Neural progenitor cell (in vitro differentiated cells): ENCODE data around the gene PSME2. TPM values are rescaled to one million over a fixed set of nuclear protein-coding genes. Genes with fewer than 3 reads are reported as not detected.

Experiments
- DNase-seq: peaks from one replicate; pipeline ENCODE4 v3.0.0-alpha.2; 2016; ENCODE audit warnings: low spot score
- H2AFZ ChIP-seq: fragments of 200-600 bp; sonication (generic); replicated peaks from 2 replicates; pipeline ENCODE4 v1.6.1; 2016; ENCODE audit warnings: antibody characterized with exemption
- H3F3A ChIP-seq: fragments of 200-600 bp; sonication (generic); 2 replicates; pipeline ENCODE4 v1.6.1; 2016; ENCODE audit warnings: antibody characterized with exemption, low read depth
- H3K27ac ChIP-seq: fragments of 200-600 bp; sonication (generic); 2 replicates; pipeline ENCODE4 v1.5.1; 2016; ENCODE audit warnings: mild to moderate bottlenecking
- H3K27me3 ChIP-seq: fragments of 200-600 bp; sonication (generic); 2 replicates; pipeline ENCODE4 v1.6.1; 2016; ENCODE audit warnings: mild to moderate bottlenecking, moderate library complexity
- H3K36me3 ChIP-seq: fragments of 200-600 bp; sonication (generic); 2 replicates; pipeline ENCODE4 v1.5.1; 2016
- H3K4me1 ChIP-seq: fragments of 200-600 bp; sonication (generic); 2 replicates; pipeline ENCODE4 v1.6.1; 2016; ENCODE audit warnings: mixed run types
- H3K4me2 ChIP-seq: fragments of 200-600 bp; sonication (generic); 2 replicates; pipeline ENCODE4 v1.6.1; 2016
- H3K4me3 ChIP-seq: fragments of 200-600 bp; sonication (generic); 2 replicates; pipeline ENCODE4 v1.5.1; 2016
- H3K79me2 ChIP-seq: fragments of 200-600 bp; sonication (generic); 2 replicates; pipeline ENCODE4 v1.6.1; 2016; ENCODE audit warnings: low read depth
- H3K9ac ChIP-seq: fragments of 200-600 bp; sonication (generic); 2 replicates; pipeline ENCODE4 v1.6.1; 2016
- H3K9me3 ChIP-seq: fragments of 200-600 bp; sonication (generic); 2 replicates; pipeline ENCODE4 v1.5.1; 2016; ENCODE audit warnings: low read depth
- H4K20me1 ChIP-seq: fragments of 200-600 bp; sonication (generic); 2 replicates; pipeline ENCODE4 v1.6.1; 2016; ENCODE audit warnings: low read depth
- H3K27ac Mint-ChIP-seq: 3 replicates; pipeline ENCODE4 v1.8.0; 2021; ENCODE audit warnings: mixed read lengths
- H3K27me3 Mint-ChIP-seq: 2 replicates; pipeline ENCODE4 v1.8.0; 2022; ENCODE audit warnings: low read depth, mild to moderate bottlenecking, inconsistent platforms, moderate library complexity, mixed read lengths; ENCODE audit not compliant: insufficient read depth
- H3K36me3 Mint-ChIP-seq: 3 replicates; pipeline ENCODE4 v1.8.0; 2021; ENCODE audit warnings: mixed read lengths
- H3K4me1 Mint-ChIP-seq: 3 replicates; pipeline ENCODE4 v1.8.0; 2021; ENCODE audit warnings: mixed read lengths
- H3K4me3 Mint-ChIP-seq: 3 replicates; pipeline ENCODE4 v1.8.0; 2021; ENCODE audit warnings: mild to moderate bottlenecking, moderate library complexity, mixed read lengths
- H3K9me3 Mint-ChIP-seq: 3 replicates; pipeline ENCODE4 v1.8.0; 2020; ENCODE audit warnings: mixed read lengths
- CTCF ChIP-seq: fragments of 200-600 bp; sonication (generic); IDR thresholded peaks from 2 replicates; pipeline ENCODE4 v1.5.1; 2017; ENCODE audit warnings: antibody characterized with exemption, mild to moderate bottlenecking
- EZH2 ChIP-seq: fragments of 200-600 bp; sonication (generic); IDR thresholded peaks from 2 replicates; pipeline ENCODE4 v1.6.1; 2017; ENCODE audit warnings: antibody characterized with exemption, mild to moderate bottlenecking, moderate library complexity
- EZH2phosphoT487 ChIP-seq: fragments of 200-600 bp; sonication (generic); IDR thresholded peaks from 2 replicates; pipeline ENCODE4 v1.6.1; 2017; ENCODE audit warnings: antibody characterized with exemption
- total RNA-seq: library from RNA; depleted of rRNA; stranded (reverse); fragments of >200 nt; gene quantifications from 2 replicates; pipeline ENCODE4 v1.2.3, GENCODE V29; 2015; ENCODE audit warnings: low replicate concordance

PSME2 gene
- total RNA-seq, 1 donor from 2014 or later = 43.5 TPM

GRCh38 chr14:24145690-24146452 lies 539 bp downstream of the PSME2 start:
- TF ChIP-seq EZH2 = no peak
- no peak for TF ChIP-seq EZH2phosphoT487

GRCh38 chr14:24145219-24145618 lies 1.2 kb downstream of the PSME2 start:
- peaks cover 7% of the 10 kb centered on the region for H3K36me3 Mint-ChIP-seq

More at GRCh38 chr14:24145690-24146452, 539 bp downstream of the PSME2 start:
- peaks cover 28% of the 10 kb centered on the region for H3K4me1 Mint-ChIP-seq
- H3K4me2 ChIP-seq = peak overlapping the region; percentile 100
- H3K27ac ChIP-seq = no peak overlapping the region
- no peaks in the 10 kb centered on the region for H3K27me3 ChIP-seq
- peak overlapping the region; percentile 63 for H3K27ac Mint-ChIP-seq
- H2AFZ ChIP-seq = no peak overlapping the region
- H3K9me3 Mint-ChIP-seq = no peaks in the 10 kb centered on the region
- no peak for DNase-seq
- H4K20me1 ChIP-seq = peaks cover 15% of the 10 kb centered on the region
- peak overlapping the region; percentile 90 for H3K4me3 ChIP-seq
- H3F3A ChIP-seq = peaks cover 22% of the 10 kb centered on the region
- H3K27me3 Mint-ChIP-seq = peaks cover 6% of the 10 kb centered on the region
- H3K9me3 ChIP-seq = no peaks in the 10 kb centered on the region
- H3K4me1 ChIP-seq = peaks cover 10% of the 10 kb centered on the region
- H3K36me3 ChIP-seq = no peaks in the 10 kb centered on the region
- peaks cover 34% of the 10 kb centered on the region for H3K79me2 ChIP-seq
- H3K9ac ChIP-seq = peak overlapping the region; percentile 16
- peak overlapping the region; percentile 99 for H3K4me3 Mint-ChIP-seq
- H3K36me3 Mint-ChIP-seq = peaks cover 7% of the 10 kb centered on the region

GRCh38 chr14:24144451-24144850 lies 2.0 kb downstream of the PSME2 start:
- no peak for DNase-seq
- H3K4me2 ChIP-seq = no peak overlapping the region
- no peak overlapping the region for H3K27ac ChIP-seq
- no peak overlapping the region for H3K9ac ChIP-seq
- no peaks in the 10 kb centered on the region for H3K27me3 ChIP-seq
- H3K4me1 Mint-ChIP-seq = peaks cover 33% of the 10 kb centered on the region
- peaks cover 17% of the 10 kb centered on the region for H3K4me1 ChIP-seq
- peak overlapping the region; percentile 18 for H3K4me3 Mint-ChIP-seq
- no peak overlapping the region for H2AFZ ChIP-seq
- no peaks in the 10 kb centered on the region for H3K9me3 ChIP-seq
- H3K9me3 Mint-ChIP-seq = no peaks in the 10 kb centered on the region
- peaks cover 27% of the 10 kb centered on the region for H4K20me1 ChIP-seq
- peaks cover 33% of the 10 kb centered on the region for H3F3A ChIP-seq
- H3K27ac Mint-ChIP-seq = no peak overlapping the region
- H3K79me2 ChIP-seq = peaks cover 46% of the 10 kb centered on the region
- no peak overlapping the region for H3K4me3 ChIP-seq
- TF ChIP-seq EZH2phosphoT487 = no peak
- no peak for TF ChIP-seq EZH2
- no peak for TF ChIP-seq CTCF
- peaks cover 6% of the 10 kb centered on the region for H3K27me3 Mint-ChIP-seq
- H3K36me3 Mint-ChIP-seq = peaks cover 9% of the 10 kb centered on the region
- H3K36me3 ChIP-seq = no peaks in the 10 kb centered on the region

More at GRCh38 chr14:24145219-24145618, 1.2 kb downstream of the PSME2 start:
- peak overlapping the region; percentile 99 for H3K4me3 Mint-ChIP-seq
- Histone ChIP-seq H3K9me3 (no peaks in the 10 kb centered on the region), H3K36me3 (no peaks in the 10 kb centered on the region), H3K4me2 (peak overlapping the region; percentile 100), H3K79me2 (peaks cover 41% of the 10 kb centered on the region), H3F3A (peaks cover 28% of the 10 kb centered on the region), H3K27ac (no peak overlapping the region), H3K9ac (no peak overlapping the region), H3K4me3 (no peak overlapping the region), H3K27me3 (no peaks in the 10 kb centered on the region), H4K20me1 (peaks cover 20% of the 10 kb centered on the region), H3K4me1 (peaks cover 10% of the 10 kb centered on the region), H2AFZ (no peak overlapping the region)
- no peak overlapping the region for H3K27ac Mint-ChIP-seq
- no peak for TF ChIP-seq EZH2phosphoT487
- no peak for TF ChIP-seq EZH2
- TF ChIP-seq CTCF = no peak
- H3K4me1 Mint-ChIP-seq = peaks cover 28% of the 10 kb centered on the region
- H3K27me3 Mint-ChIP-seq = peaks cover 6% of the 10 kb centered on the region
- DNase-seq = no peak
- H3K9me3 Mint-ChIP-seq = no peaks in the 10 kb centered on the region

GRCh38 chr14:24143511-24143910 lies 2.9 kb downstream of the PSME2 start:
- Histone ChIP-seq H3K4me2 (no peak overlapping the region), H3K4me1 (peaks cover 17% of the 10 kb centered on the region), H3K9me3 (no peaks in the 10 kb centered on the region), H4K20me1 (peaks cover 32% of the 10 kb centered on the region), H3K27ac (no peak overlapping the region), H3F3A (peaks cover 42% of the 10 kb centered on the region), H3K36me3 (no peaks in the 10 kb centered on the region), H3K4me3 (no peak overlapping the region), H3K9ac (no peak overlapping the region), H3K27me3 (no peaks in the 10 kb centered on the region), H3K79me2 (peaks cover 42% of the 10 kb centered on the region), H2AFZ (no peak overlapping the region)
- Mint-ChIP-seq H3K4me3 (peak overlapping the region; percentile 27), H3K4me1 (peaks cover 37% of the 10 kb centered on the region), H3K27ac (peak overlapping the region; percentile 33), H3K27me3 (peaks cover 6% of the 10 kb centered on the region), H3K36me3 (peaks cover 19% of the 10 kb centered on the region), H3K9me3 (no peaks in the 10 kb centered on the region)
- TF ChIP-seq EZH2 (no peak), CTCF (no peak), EZH2phosphoT487 (no peak)
- DNase-seq = no peak
